CD4-positive, alpha-beta T cell (primary cell): Measurements from ENCODE around the gene PRKAG1. TPM values are rescaled to one million over a fixed set of nuclear protein-coding genes. Genes with fewer than 3 reads are reported as not detected.

Source experiments
- ATAC-seq: fragments of 200-7000 bp; cut with Tn5 transposase; one replicate; pipeline ENCODE4 v1.10.0; 2022; ENCODE audit warnings: mild to moderate bottlenecking; ENCODE audit not compliant: poor library complexity
- CTCF ChIA-PET: fragments of 350-600 bp; sonication (Branson Sonifier 250); formaldehyde crosslinking; loops from one replicate; lab custom pipeline; 2021; ENCODE audit warnings: antibody characterized with exemption, inconsistent platforms; lab: Charles Lee
- POLR2A ChIA-PET: fragments of 350-600 bp; sonication (Branson Sonifier 250); formaldehyde crosslinking; loops from one replicate; lab custom pipeline; 2021; ENCODE audit warnings: antibody characterized with exemption, inconsistent platforms; lab: Charles Lee
- DNase-seq, 14 experiments: peaks; one replicate each; pipeline ENCODE4 v3.0.0-alpha.2; 2013 to 2020; ENCODE audit warnings: mixed read lengths in 2 of 14
- H3K27ac ChIP-seq, 2 donors: one replicate each; pipeline versions ENCODE4 v1.5.1 to v1.7.0; 2013; ENCODE audit warnings: low read length in 2 of 2, low read depth in 1 of 2, mild to moderate bottlenecking in 1 of 2
- H3K27me3 ChIP-seq, 2 experiments: 1 replicate in 1 of 2; 2 replicates in 1 of 2; pipeline versions ENCODE4 v1.6.1 to v1.7.0; 2013; ENCODE audit warnings: low read length in 2 of 2, control low read depth in 1 of 2, mild to moderate bottlenecking in 1 of 2, moderate library complexity in 1 of 2; ENCODE audit not compliant: insufficient read depth in 2 of 2, control insufficient read depth in 1 of 2
- H3K36me3 ChIP-seq: one replicate; pipeline ENCODE4 v1.6.1; 2013; ENCODE audit warnings: low read length, control low read depth; ENCODE audit not compliant: insufficient read depth
- H3K4me1 ChIP-seq: one replicate; pipeline ENCODE4 v1.6.1; 2013; ENCODE audit warnings: low read length, control low read depth; ENCODE audit not compliant: insufficient read depth
- H3K4me3 ChIP-seq: one replicate; pipeline ENCODE4 v1.5.1; 2013; ENCODE audit warnings: mild to moderate bottlenecking, low read length, moderate library complexity
- H3K9me3 ChIP-seq, 2 experiments: 1 replicate in 1 of 2; 2 replicates in 1 of 2; pipeline versions ENCODE4 v1.6.1 to v1.7.0; 2013; ENCODE audit warnings: low read length in 2 of 2, mild to moderate bottlenecking in 2 of 2, control low read depth in 1 of 2, moderate library complexity in 1 of 2; ENCODE audit not compliant: control insufficient read depth in 1 of 2, insufficient read depth in 1 of 2
- H3K27ac Mint-ChIP-seq: one replicate; pipeline ENCODE4 v1.8.0; 2020; ENCODE audit warnings: mixed read lengths
- H3K27me3 Mint-ChIP-seq: one replicate; pipeline ENCODE4 v1.8.0; 2021; ENCODE audit warnings: mixed read lengths
- H3K36me3 Mint-ChIP-seq: one replicate; pipeline ENCODE4 v1.8.0; 2021; ENCODE audit warnings: low read depth, mixed read lengths
- H3K4me1 Mint-ChIP-seq: one replicate; pipeline ENCODE4 v1.8.0; 2021; ENCODE audit warnings: low read depth, mixed read lengths
- H3K4me3 Mint-ChIP-seq: one replicate; pipeline ENCODE4 v1.8.0; 2020; ENCODE audit warnings: mild to moderate bottlenecking, mixed read lengths
- H3K9me3 Mint-ChIP-seq: one replicate; pipeline ENCODE4 v1.8.0; 2020; ENCODE audit warnings: mixed read lengths
- CTCF ChIP-seq: fragments of 200-600 bp; IDR thresholded peaks from one replicate; pipeline ENCODE4 v1.8.0; 2022; ENCODE audit warnings: antibody characterized with exemption, mild to moderate bottlenecking
- intact Hi-C, 2 experiments: fragments of 100-400 bp; cut with DNase I in 1 of 2; cut with micrococcal nuclease in 1 of 2; formaldehyde crosslinking; loops; one replicate each; pipeline versions ENCODE4 v1.15.1 to v1.9.0; 2023 to 2025; cut with DNase I, micrococcal nuclease
- total RNA-seq, 174 experiments: library from RNA in 2 of 174; stranded (reverse) in 2 of 174; gene quantifications; one replicate each; pipeline ENCODE4 v1.2.3 and lab custom pipeline; 2021 to 2026

Gene PRKAG1
- total RNA-seq, 2 experiments from 2014 or later = 34.6 to 38.2 TPM

GRCh38 chr12:48972213-48972951 lies 46.2 kb downstream of the PRKAG1 start:
- Histone ChIP-seq H3K27ac (no peak overlapping the region), H3K4me1 (peaks cover 52% of the 10 kb centered on the region), H3K9me3 (peaks cover 0 to 11% of the 10 kb centered on the region in 2 experiments), H3K4me3 (no peak overlapping the region), H3K36me3 (no peaks in the 10 kb centered on the region), H3K27me3 (peaks cover 48 to 51% of the 10 kb centered on the region in 2 experiments)
- DNase-seq (peak in 2 of 14 experiments; percentile 10 to 49), ATAC-seq (no peak)
- intact Hi-C loops = no loop called here
- Mint-ChIP-seq H3K36me3 (no peaks in the 10 kb centered on the region), H3K4me1 (peaks cover 30% of the 10 kb centered on the region), H3K4me3 (no peak overlapping the region), H3K27me3 (peaks cover 70% of the 10 kb centered on the region), H3K27ac (no peak overlapping the region), H3K9me3 (no peaks in the 10 kb centered on the region)
- no peak for TF ChIP-seq CTCF
- ChIA-PET POLR2A (interaction anchor here (1.1 to 3.7 kb wide), 2 partner anchors 7 to 47 kb away, joined by 3 to 26 read pairs; partner anchors contain the start of genes FKBP11 and WNT1), CTCF (interaction anchor here (0.9 to 1.7 kb wide), 2 partner anchors 8 to 119 kb away, joined by 3 to 4 read pairs; no protein-coding TSS in a partner anchor)

- ATAC-seq (no peak), DNase-seq (peak in 1 of 14 experiments; percentile 19)
- TF ChIP-seq CTCF = no peak
- Mint-ChIP-seq H3K27ac (no peak overlapping the region), H3K4me1 (peaks cover 23% of the 10 kb centered on the region), H3K36me3 (no peaks in the 10 kb centered on the region), H3K27me3 (peaks cover 55% of the 10 kb centered on the region), H3K4me3 (peak overlapping the region; percentile 69), H3K9me3 (no peaks in the 10 kb centered on the region)
- POLR2A ChIA-PET = interaction anchor here (0.9 to 3.7 kb wide), 2 partner anchors 9 to 14 kb away, joined by 3 to 26 read pairs; partner anchors contain the start of genes ARF3 and WNT1
- H3K4me3 ChIP-seq = peak overlapping the region; percentile 25
- no peak overlapping the region for H3K27ac ChIP-seq
- intact Hi-C loops = no loop called here
- CTCF ChIA-PET = interaction anchor here (0.6 to 5.7 kb wide), 4 partner anchors 17 to 117 kb away, joined by 3 to 22 read pairs (median 4); partner anchors contain the start of gene FKBP11
- peaks cover 47% of the 10 kb centered on the region for H3K4me1 ChIP-seq
- peaks cover 0 to 11% of the 10 kb centered on the region in 2 experiments for H3K9me3 ChIP-seq
- H3K27me3 ChIP-seq = peaks cover 45 to 49% of the 10 kb centered on the region in 2 experiments
- no peaks in the 10 kb centered on the region for H3K36me3 ChIP-seq
These were observed 47.8 kb downstream of the PRKAG1 start for GRCh38 chr12:48970702-48971334.
